SK-N-SH (cell line): ENCODE measurements around the gene ORMDL2. TPM values are rescaled to one million over a fixed set of nuclear protein-coding genes. Genes with fewer than 3 reads are reported as not detected.

Experiments used
- CTCF ChIA-PET: fragments of 300-600, 350-600 bp; formaldehyde crosslinking; extraction: SDS; loops from one replicate; lab custom pipeline; 2021; lab: Yijun Ruan, JAX
- POLR2A ChIA-PET: fragments of 350-600 bp; sonication (Branson Sonifier 250); formaldehyde crosslinking; extraction: SDS; loops from one replicate; lab custom pipeline; 2020; ENCODE audit warnings: antibody characterized with exemption, inconsistent platforms; lab: Yijun Ruan, JAX
- DNase-seq: peaks from one replicate; pipeline ENCODE4 v3.0.0; 2012
- H2AFZ ChIP-seq: fragments of 200-600 bp; sonication (generic); 2 replicates; pipeline ENCODE4 v1.8.1; 2016; ENCODE audit warnings: antibody characterized with exemption, mild to moderate bottlenecking, low read depth
- H3F3A ChIP-seq: fragments of 200-600 bp; sonication (generic); replicated peaks from 2 replicates; pipeline ENCODE3; 2016; ENCODE audit warnings: antibody characterized with exemption, mild to moderate bottlenecking; ENCODE audit not compliant: insufficient read depth
- H3K27ac ChIP-seq, 2 experiments: fragments of 200-500 bp in 1 of 2; fragments of 200-600 bp in 1 of 2; sonication (Bioruptor generic) in 1 of 2; sonication (generic), shearing (Covaris generic) in 1 of 2; 2 replicates each; pipeline versions ENCODE4 v1.5.1 to v1.6.1; 2014 to 2016; ENCODE audit warnings: low read depth in 2 of 2, inconsistent platforms in 1 of 2, low read length in 1 of 2, mild to moderate bottlenecking in 1 of 2, mixed read lengths in 1 of 2
- H3K27me3 ChIP-seq: fragments of 200-600 bp; sonication (generic), shearing (Covaris generic); 2 replicates; pipeline ENCODE4 v1.6.1; 2016; ENCODE audit warnings: mixed run types; ENCODE audit not compliant: insufficient read depth
- H3K36me3 ChIP-seq, 2 experiments: fragments of 200-500 bp in 1 of 2; fragments of 200-600 bp in 1 of 2; sonication (Bioruptor generic) in 1 of 2; sonication (generic) in 1 of 2; replicated peaks in 1 of 2; 2 replicates each; pipeline versions ENCODE3 to v1.5.1; 2014 to 2016; ENCODE audit warnings: low read length in 1 of 2, mild to moderate bottlenecking in 1 of 2; ENCODE audit not compliant: insufficient read depth in 2 of 2, control insufficient read depth in 1 of 2
- H3K4me1 ChIP-seq, 2 experiments: fragments of 200-500 bp in 1 of 2; fragments of 200-600 bp in 1 of 2; sonication (Bioruptor generic) in 1 of 2; sonication (generic), shearing (Covaris generic) in 1 of 2; 2 replicates each; pipeline versions ENCODE4 v1.5.1 to v1.6.1; 2014 to 2016; ENCODE audit warnings: low read depth in 1 of 2, low read length in 1 of 2, mixed run types in 1 of 2; ENCODE audit not compliant: insufficient read depth in 2 of 2, control insufficient read depth in 1 of 2
- H3K4me2 ChIP-seq: fragments of 200-600 bp; sonication (generic), shearing (Covaris generic); 2 replicates; pipeline ENCODE4 v1.6.1; 2017; ENCODE audit warnings: mixed run types
- H3K4me3 ChIP-seq, 2 experiments: fragments of 200-500 bp in 1 of 2; fragments of 200-600 bp in 1 of 2; sonication (Bioruptor generic) in 1 of 2; sonication (generic), shearing (Covaris generic) in 1 of 2; 2 replicates each; pipeline versions ENCODE4 v1.5.1 to v1.8.1; 2014 to 2016; ENCODE audit warnings: low read depth in 2 of 2, inconsistent platforms in 1 of 2, low read length in 1 of 2, mild to moderate bottlenecking in 1 of 2, mixed read lengths in 1 of 2, moderate library complexity in 1 of 2
- H3K79me2 ChIP-seq: fragments of 200-600 bp; sonication (generic); 2 replicates; pipeline ENCODE4 v1.8.1; 2017; ENCODE audit warnings: mild to moderate bottlenecking; ENCODE audit not compliant: insufficient read depth
- H3K9ac ChIP-seq: fragments of 200-600 bp; sonication (generic); 2 replicates; pipeline ENCODE4 v1.6.1; 2017; ENCODE audit warnings: mixed run types
- H3K9me2 ChIP-seq: fragments of 200-600 bp; sonication (generic); 2 replicates; pipeline ENCODE4 v1.6.1; 2017; ENCODE audit warnings: mixed run types
- H3K9me3 ChIP-seq: fragments of 200-600 bp; sonication (generic); 2 replicates; pipeline ENCODE4 v1.6.1; 2017; ENCODE audit warnings: mixed run types, mild to moderate bottlenecking, moderate library complexity
- H4K20me1 ChIP-seq: fragments of 200-600 bp; sonication (generic); 2 replicates; pipeline ENCODE4 v1.6.1; 2017; ENCODE audit warnings: mild to moderate bottlenecking, mixed run types; ENCODE audit not compliant: insufficient read depth
- CHD2 ChIP-seq: fragments of 150-350 bp; IDR thresholded peaks from 2 replicates; pipeline ENCODE4 v1.6.1; 2018; ENCODE audit warnings: low read length; ENCODE audit not compliant: partially characterized antibody
- ELF1 ChIP-seq: IDR thresholded peaks from 2 replicates; pipeline ENCODE4 v1.4.0; 2012
- EP300 ChIP-seq, 2 experiments: IDR thresholded peaks; 2 replicates each; pipeline versions ENCODE4 v1.4.0 to v1.6.1; 2012; ENCODE audit warnings: borderline replicate concordance in 1 of 2, low read depth in 1 of 2, low read length in 1 of 2
- EZH2phosphoT487 ChIP-seq: fragments of 200-600 bp; sonication (generic); IDR thresholded peaks from 2 replicates; pipeline ENCODE4 v1.6.1; 2017; ENCODE audit warnings: low read depth, mixed run types, mild to moderate bottlenecking, antibody characterized with exemption, moderate library complexity, borderline replicate concordance
- FOXJ3 ChIP-seq: sonication (generic); formaldehyde crosslinking; IDR thresholded peaks from 2 replicates; pipeline ENCODE4 v1.5.1; 2020; ENCODE audit warnings: mild to moderate bottlenecking, missing genetic modification reagents
- FOXM1 ChIP-seq: IDR thresholded peaks from 2 replicates; pipeline ENCODE4 v1.4.0; 2012; ENCODE audit warnings: low read depth, mild to moderate bottlenecking
- GABPA ChIP-seq: IDR thresholded peaks from 2 replicates; pipeline ENCODE4 v1.4.0; 2012; ENCODE audit warnings: low read depth, mild to moderate bottlenecking
- IRF3 ChIP-seq: fragments of 150-350 bp; IDR thresholded peaks from 2 replicates; pipeline ENCODE4 v1.6.1; 2016; ENCODE audit warnings: mild to moderate bottlenecking, low read depth, low read length
- JUND ChIP-seq: IDR thresholded peaks from 2 replicates; pipeline ENCODE4 v1.4.0; 2012
- MXI1 ChIP-seq: IDR thresholded peaks from 2 replicates; pipeline ENCODE4 v1.6.1; 2012; ENCODE audit warnings: mild to moderate bottlenecking, low read depth, low read length, improper control_type of control experiment
- NFIC ChIP-seq: IDR thresholded peaks from 2 replicates; pipeline ENCODE4 v1.4.0; 2012; ENCODE audit warnings: borderline replicate concordance
- POLR2AphosphoS5 ChIP-seq: IDR thresholded peaks from 2 replicates; pipeline ENCODE4 v1.6.1; 2012; ENCODE audit warnings: low read depth, low read length
- RFX5 ChIP-seq: IDR thresholded peaks from 2 replicates; pipeline ENCODE4 v1.6.1; 2012; ENCODE audit warnings: mild to moderate bottlenecking, improper control_type of control experiment, low read length
- SIN3A ChIP-seq: IDR thresholded peaks from 2 replicates; pipeline ENCODE4 v1.6.1; 2012; ENCODE audit warnings: low read depth, mild to moderate bottlenecking, low read length, moderate library complexity, borderline replicate concordance
- SMC3 ChIP-seq: IDR thresholded peaks from 2 replicates; pipeline ENCODE4 v1.6.1; 2012; ENCODE audit warnings: low read depth, low read length, improper control_type of control experiment
- TAF1 ChIP-seq: IDR thresholded peaks from 2 replicates; pipeline ENCODE4 v1.6.1; 2012; ENCODE audit warnings: low read depth, mild to moderate bottlenecking, low read length, moderate library complexity, borderline replicate concordance
- TCF12 ChIP-seq: IDR thresholded peaks from 2 replicates; pipeline ENCODE4 v1.4.0; 2012
- TEAD4 ChIP-seq: IDR thresholded peaks from 2 replicates; pipeline ENCODE4 v1.4.0; 2012; ENCODE audit warnings: mild to moderate bottlenecking, borderline replicate concordance; ENCODE audit not compliant: insufficient read depth
- USF2 ChIP-seq: fragments of 150-350 bp; IDR thresholded peaks from 2 replicates; pipeline ENCODE4 v1.6.1; 2017; ENCODE audit warnings: antibody characterized with exemption, low read length, low read depth, borderline replicate concordance
- ZBTB33 ChIP-seq: IDR thresholded peaks from 2 replicates; pipeline ENCODE4 v1.4.0; 2012; ENCODE audit warnings: low read depth, borderline replicate concordance
- WGBS: methylation state at CpG from one replicate; pipeline ENCODE4 v1.1.6; 2017; ENCODE audit warnings: low lambda C conversion rate; 5-methylcytosine and 5-hydroxymethylcytosine counted together
- polyA plus RNA-seq, 3 experiments: library from polyadenylated mRNA; depleted of rRNA; stranded (reverse); fragments of >200 nt; gene quantifications; 2 replicates each; pipeline ENCODE4 v1.2.3, GENCODE V29; 2012
- TF ChIP-seq, protein P1 (sequence below): fragments of 200-600 bp; sonication (generic); IDR thresholded peaks from 2 replicates; pipeline ENCODE4 v1.6.1; 2017; ENCODE audit warnings: antibody characterized with exemption, mild to moderate bottlenecking, moderate library complexity
- TF ChIP-seq, protein P2 (sequence below): IDR thresholded peaks from 2 replicates; pipeline ENCODE4 v1.6.1; 2012; ENCODE audit warnings: mild to moderate bottlenecking, low read depth, low read length, moderate library complexity

The ORMDL2 gene
- polyA plus RNA-seq, 1 of the 3 experiments (the other 2 are of a cell fraction): 37.3 TPM

DNA sequence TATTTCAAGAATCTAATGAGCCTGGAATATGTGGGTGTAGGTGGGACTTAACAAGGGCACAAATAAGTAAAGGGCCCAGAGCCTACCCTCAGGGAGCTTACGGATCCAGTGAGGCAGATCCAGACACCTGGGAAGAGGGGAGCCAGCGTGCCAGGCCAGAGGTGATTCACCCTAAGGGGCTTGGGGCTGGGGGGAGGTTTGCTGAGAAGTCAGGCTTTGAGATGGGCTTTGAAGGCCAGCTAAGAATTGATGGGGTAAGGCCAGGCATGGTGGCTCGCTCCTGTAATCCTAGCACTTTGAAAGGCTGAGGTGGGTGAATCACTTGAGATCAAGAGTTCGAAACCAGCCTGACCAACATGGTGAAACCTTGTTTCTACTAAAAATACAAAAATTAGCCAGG, 25.6 kb downstream of the ORMDL2 start (continued):
- no peak for TF ChIP-seq EZH2phosphoT487
- no peak for TF ChIP-seq FOXM1
- no peak for TF ChIP-seq JUND
- no peak for TF ChIP-seq FOXJ3
- no peak for TF ChIP-seq TCF12
- TF ChIP-seq, protein P1, sequence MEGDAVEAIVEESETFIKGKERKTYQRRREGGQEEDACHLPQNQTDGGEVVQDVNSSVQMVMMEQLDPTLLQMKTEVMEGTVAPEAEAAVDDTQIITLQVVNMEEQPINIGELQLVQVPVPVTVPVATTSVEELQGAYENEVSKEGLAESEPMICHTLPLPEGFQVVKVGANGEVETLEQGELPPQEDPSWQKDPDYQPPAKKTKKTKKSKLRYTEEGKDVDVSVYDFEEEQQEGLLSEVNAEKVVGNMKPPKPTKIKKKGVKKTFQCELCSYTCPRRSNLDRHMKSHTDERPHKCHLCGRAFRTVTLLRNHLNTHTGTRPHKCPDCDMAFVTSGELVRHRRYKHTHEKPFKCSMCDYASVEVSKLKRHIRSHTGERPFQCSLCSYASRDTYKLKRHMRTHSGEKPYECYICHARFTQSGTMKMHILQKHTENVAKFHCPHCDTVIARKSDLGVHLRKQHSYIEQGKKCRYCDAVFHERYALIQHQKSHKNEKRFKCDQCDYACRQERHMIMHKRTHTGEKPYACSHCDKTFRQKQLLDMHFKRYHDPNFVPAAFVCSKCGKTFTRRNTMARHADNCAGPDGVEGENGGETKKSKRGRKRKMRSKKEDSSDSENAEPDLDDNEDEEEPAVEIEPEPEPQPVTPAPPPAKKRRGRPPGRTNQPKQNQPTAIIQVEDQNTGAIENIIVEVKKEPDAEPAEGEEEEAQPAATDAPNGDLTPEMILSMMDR: no peak
- TF ChIP-seq, all 33 proteins: peak for 0

- ChIA-PET CTCF (interaction anchor here (1.0 kb wide), 1 partner anchor 106 kb away, joined by 3 read pairs; no protein-coding TSS in a partner anchor), POLR2A (no interaction called here)
- WGBS: 97% methylated on average over 4 of the region's 4 CpGs
- no peaks in the 10 kb centered on the region for H3K9me3 ChIP-seq
- peak overlapping the region in 1 of 2 experiments; percentile 100; a peak in 1 of 4 replicates for H3K27ac ChIP-seq
- peaks cover 14% of the 10 kb centered on the region for H3F3A ChIP-seq
- no peak overlapping the region for H3K4me2 ChIP-seq
- peaks cover 14 to 20% of the 10 kb centered on the region in 2 experiments; a peak in 3 of 4 replicates for H3K4me1 ChIP-seq
- H3K36me3 ChIP-seq: no peaks in the 10 kb centered on the region
- no peaks in the 10 kb centered on the region for H3K27me3 ChIP-seq
- no peaks in the 10 kb centered on the region for H3K9me2 ChIP-seq
- H4K20me1 ChIP-seq: no peaks in the 10 kb centered on the region
- no peak overlapping the region for H3K4me3 ChIP-seq
- H3K79me2 ChIP-seq: no peaks in the 10 kb centered on the region
- no peak overlapping the region for H3K9ac ChIP-seq
- DNase-seq: no peak
- H2AFZ ChIP-seq: no peak overlapping the region
- TF ChIP-seq SMC3 (no peak), TEAD4 (no peak), JUND (no peak), EP300 (IDR thresholded peaks at IDR 0.05; ENCODE audit: borderline replicate concordance in 1 of 2, low read depth in 1 of 2, low read length in 1 of 2) (no peak), POLR2AphosphoS5 (no peak), TAF1 (no peak), USF2 (no peak), ZBTB33 (no peak), FOXM1 (no peak), SIN3A (no peak), ELF1 (no peak), MXI1 (no peak), EZH2phosphoT487 (no peak), IRF3 (no peak), GABPA (no peak), RFX5 (no peak), NFIC (no peak), CHD2 (no peak)
- TF ChIP-seq, protein P2, sequence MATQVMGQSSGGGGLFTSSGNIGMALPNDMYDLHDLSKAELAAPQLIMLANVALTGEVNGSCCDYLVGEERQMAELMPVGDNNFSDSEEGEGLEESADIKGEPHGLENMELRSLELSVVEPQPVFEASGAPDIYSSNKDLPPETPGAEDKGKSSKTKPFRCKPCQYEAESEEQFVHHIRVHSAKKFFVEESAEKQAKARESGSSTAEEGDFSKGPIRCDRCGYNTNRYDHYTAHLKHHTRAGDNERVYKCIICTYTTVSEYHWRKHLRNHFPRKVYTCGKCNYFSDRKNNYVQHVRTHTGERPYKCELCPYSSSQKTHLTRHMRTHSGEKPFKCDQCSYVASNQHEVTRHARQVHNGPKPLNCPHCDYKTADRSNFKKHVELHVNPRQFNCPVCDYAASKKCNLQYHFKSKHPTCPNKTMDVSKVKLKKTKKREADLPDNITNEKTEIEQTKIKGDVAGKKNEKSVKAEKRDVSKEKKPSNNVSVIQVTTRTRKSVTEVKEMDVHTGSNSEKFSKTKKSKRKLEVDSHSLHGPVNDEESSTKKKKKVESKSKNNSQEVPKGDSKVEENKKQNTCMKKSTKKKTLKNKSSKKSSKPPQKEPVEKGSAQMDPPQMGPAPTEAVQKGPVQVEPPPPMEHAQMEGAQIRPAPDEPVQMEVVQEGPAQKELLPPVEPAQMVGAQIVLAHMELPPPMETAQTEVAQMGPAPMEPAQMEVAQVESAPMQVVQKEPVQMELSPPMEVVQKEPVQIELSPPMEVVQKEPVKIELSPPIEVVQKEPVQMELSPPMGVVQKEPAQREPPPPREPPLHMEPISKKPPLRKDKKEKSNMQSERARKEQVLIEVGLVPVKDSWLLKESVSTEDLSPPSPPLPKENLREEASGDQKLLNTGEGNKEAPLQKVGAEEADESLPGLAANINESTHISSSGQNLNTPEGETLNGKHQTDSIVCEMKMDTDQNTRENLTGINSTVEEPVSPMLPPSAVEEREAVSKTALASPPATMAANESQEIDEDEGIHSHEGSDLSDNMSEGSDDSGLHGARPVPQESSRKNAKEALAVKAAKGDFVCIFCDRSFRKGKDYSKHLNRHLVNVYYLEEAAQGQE: no peak
These were observed 27.1 kb downstream of the ORMDL2 start for GRCh38 chr12:55844961-55845360.
